ENCODE results near the gene AMOTL2. TPM values are rescaled to one million over a fixed set of nuclear protein-coding genes. Genes with fewer than 3 reads are reported as not detected.
A peak's percentile ranks its signal among the peaks of the same experiment; 100 is the strongest.

The AMOTL2 gene
- total RNA-seq, 1 donor = 65.0 TPM

DNA sequence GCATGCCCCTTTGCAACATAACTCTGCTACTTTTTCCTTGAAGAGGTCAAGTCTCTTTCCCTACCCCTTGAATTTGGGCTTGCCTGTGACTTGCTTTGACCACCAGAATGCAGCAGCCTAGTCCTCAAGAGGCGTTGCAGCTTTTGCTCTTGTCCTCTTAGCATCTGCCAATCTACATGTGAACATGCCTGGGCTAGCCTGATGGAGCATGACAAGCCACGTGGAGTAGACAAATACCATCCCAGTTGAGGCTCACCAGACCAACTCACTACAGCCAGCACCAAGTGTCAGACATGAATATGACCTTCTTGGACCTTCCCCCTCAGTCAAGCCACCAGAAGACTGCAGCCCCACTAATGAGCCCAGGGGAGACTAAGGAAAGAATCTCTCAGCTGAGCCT is 32.9 kb downstream of the AMOTL2 start:
- no peak overlapping the region for H3K4me3 ChIP-seq (ENCODE audit: low read depth, low read length)
- TF ChIP-seq, protein P1, sequence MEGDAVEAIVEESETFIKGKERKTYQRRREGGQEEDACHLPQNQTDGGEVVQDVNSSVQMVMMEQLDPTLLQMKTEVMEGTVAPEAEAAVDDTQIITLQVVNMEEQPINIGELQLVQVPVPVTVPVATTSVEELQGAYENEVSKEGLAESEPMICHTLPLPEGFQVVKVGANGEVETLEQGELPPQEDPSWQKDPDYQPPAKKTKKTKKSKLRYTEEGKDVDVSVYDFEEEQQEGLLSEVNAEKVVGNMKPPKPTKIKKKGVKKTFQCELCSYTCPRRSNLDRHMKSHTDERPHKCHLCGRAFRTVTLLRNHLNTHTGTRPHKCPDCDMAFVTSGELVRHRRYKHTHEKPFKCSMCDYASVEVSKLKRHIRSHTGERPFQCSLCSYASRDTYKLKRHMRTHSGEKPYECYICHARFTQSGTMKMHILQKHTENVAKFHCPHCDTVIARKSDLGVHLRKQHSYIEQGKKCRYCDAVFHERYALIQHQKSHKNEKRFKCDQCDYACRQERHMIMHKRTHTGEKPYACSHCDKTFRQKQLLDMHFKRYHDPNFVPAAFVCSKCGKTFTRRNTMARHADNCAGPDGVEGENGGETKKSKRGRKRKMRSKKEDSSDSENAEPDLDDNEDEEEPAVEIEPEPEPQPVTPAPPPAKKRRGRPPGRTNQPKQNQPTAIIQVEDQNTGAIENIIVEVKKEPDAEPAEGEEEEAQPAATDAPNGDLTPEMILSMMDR (IDR thresholded peaks at IDR 0.05; ENCODE audit: insufficient read depth, low read length) = no peak
- DNase-seq (ENCODE audit: low read depth) = no peak

DNA sequence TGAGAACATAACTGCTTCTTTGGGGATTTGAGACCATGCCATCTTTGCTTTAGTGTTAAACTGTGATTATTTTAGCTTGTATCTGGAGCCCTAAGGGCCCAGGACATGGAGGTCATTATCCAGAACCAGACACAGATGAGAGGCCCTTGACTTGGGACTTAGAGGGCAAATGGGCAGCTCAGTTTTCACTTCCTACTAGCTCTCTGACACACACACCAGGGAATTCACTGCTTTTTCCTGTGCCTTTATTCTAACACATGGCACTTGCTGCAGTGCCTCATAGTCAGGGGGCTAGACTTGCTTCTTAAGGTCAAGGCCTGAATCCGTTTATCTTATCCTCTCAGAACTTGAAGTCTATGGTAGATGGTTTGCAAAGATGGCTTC is 33.3 kb downstream of the AMOTL2 start:
- TF ChIP-seq, protein P1 (IDR thresholded peaks at IDR 0.05; ENCODE audit: insufficient read depth, low read length) = no peak
- no peak overlapping the region for H3K4me3 ChIP-seq (ENCODE audit: low read depth, low read length)
- DNase-seq (ENCODE audit: low read depth) = no peak

DNA sequence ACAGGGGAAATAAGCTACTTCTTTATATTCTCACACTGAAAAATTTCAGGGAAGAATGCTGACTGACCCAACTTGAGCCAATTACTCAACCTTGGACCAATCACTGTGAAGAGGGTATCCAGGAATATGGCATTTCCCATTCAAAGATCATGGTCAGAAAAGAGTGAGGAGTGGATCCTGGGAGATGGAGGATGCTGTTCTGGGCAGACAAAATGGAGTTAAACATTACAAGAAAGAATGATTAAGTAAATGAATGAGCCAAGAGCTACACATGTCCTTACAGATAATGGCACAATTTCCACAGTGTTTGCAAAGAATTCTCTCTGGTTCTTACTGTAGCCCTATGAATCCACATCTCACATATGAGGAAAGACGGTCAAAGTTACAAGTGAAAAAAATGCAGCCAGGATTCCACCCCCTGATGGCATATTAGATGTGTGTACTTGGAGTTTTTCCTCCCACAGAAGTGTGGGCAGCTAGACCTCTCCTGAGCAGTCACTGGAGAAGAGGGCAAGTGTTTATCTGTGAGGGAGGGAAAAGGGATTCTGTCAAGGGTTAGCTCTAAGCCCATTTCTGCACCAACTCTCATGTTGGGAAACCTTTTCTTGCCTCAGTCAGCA is 33.8 kb downstream of the AMOTL2 start:
- DNase-seq (ENCODE audit: low read depth) = peak; percentile 21
- TF ChIP-seq, protein P1 (IDR thresholded peaks at IDR 0.05; ENCODE audit: insufficient read depth, low read length) = no peak
- H3K4me3 ChIP-seq (ENCODE audit: low read depth, low read length) = no peak overlapping the region

DNA sequence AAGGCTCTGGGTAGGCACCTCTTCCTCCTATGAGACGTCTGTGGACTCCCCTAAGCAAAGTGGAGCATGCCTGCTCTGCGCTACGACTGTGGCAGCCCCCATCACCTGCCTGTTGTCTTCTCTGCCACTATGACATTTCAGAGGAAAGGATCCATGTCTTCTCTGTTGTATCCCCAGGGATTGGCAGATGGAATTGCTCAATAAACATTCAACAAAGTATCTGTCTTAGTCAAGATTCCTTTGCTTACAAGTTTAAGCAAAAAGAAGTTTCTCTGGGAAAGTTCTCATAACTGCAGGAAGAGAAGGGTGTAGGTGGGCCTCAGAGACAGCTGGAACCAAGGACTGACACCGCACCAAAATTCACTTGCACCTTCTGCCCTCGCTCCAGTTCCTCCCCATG is 34.3 kb downstream of the AMOTL2 start:
- no peak overlapping the region for H3K4me3 ChIP-seq (ENCODE audit: low read depth, low read length)
- no peak for DNase-seq (ENCODE audit: low read depth)
- TF ChIP-seq, protein P1 (IDR thresholded peaks at IDR 0.05; ENCODE audit: insufficient read depth, low read length) = no peak

DNA sequence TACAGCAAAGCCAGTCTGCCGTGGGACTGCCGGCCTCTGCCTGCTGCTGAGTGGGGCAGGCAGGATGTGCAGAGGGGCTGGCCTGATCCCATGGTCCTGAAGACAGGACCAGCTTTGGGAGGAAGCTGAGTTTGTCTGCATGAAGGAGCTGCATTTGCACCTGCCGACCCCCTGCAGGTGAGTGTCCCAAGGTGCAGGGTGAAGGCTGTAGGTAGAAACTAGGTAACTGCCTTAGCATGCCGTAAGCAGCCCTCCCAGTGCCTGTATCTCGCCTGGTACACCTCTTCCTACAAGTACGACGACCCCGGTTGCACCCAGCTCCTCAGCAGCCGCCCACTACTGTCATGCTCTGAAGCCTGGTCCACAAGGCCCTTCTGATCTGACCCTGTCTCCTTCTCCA is 34.9 kb downstream of the AMOTL2 start:
- DNase-seq (ENCODE audit: low read depth) = no peak
- H3K4me3 ChIP-seq (ENCODE audit: low read depth, low read length) = no peak overlapping the region
- TF ChIP-seq, protein P1 (IDR thresholded peaks at IDR 0.05; ENCODE audit: insufficient read depth, low read length) = no peak

DNA sequence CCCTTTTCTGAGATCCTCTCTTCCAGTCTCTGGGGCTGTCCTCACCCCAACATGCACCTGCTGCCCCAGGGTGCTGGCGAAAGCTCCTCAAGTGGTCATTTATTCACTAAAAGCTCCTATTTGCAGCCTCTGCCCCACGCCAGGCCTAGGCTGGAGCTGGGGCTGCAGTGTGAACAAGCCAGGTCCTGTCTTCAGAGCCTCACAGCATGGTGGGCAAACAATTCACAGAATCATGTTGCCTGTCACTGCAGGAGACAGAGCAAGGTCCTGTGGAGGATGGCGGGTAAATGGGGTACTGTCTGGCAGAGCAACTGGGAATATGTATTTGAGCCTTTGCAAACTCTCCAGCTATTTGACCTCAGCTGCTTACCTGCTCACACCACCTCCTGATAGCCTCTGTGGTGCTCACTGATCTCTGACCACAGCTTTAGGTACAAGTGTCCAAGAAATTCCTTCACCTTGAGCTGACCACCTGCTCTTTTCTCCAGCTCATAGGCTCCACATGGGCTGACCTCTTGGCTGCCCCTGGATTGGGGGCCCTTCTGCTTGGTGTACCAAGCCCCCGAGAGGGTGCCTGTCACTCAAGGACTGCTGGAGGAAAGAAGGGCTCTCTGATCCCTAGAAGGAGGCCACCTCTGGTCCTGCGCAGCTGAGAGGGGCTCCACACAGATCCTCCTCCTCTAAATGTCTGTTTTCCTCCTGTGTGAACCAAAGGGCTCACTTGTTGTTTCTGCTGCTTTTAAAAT is 35.6 kb downstream of the AMOTL2 start:
- no peak overlapping the region for H3K4me3 ChIP-seq (ENCODE audit: low read depth, low read length)
- TF ChIP-seq, protein P1 (IDR thresholded peaks at IDR 0.05; ENCODE audit: insufficient read depth, low read length) = no peak
- DNase-seq (ENCODE audit: low read depth) = no peak
